ENCODE data around the gene FOXA2. TPM values are rescaled to one million over a fixed set of nuclear protein-coding genes. Genes with fewer than 3 reads are reported as not detected.

Gene FOXA2
- total and polyA plus RNA-seq, 2 experiments from 2014 or later = not detected

- Histone ChIP-seq H3F3A (ENCODE audit: insufficient read depth) (no peaks in the 10 kb centered on the region), H3K27ac (no peak overlapping the region), H3K4me1 (ENCODE audit: insufficient read depth) (no peaks in the 10 kb centered on the region), H3K4me3 (no peak overlapping the region), H3K36me3 (ENCODE audit: low read depth) (no peaks in the 10 kb centered on the region), H3K9me3 (ENCODE audit: low read depth) (no peaks in the 10 kb centered on the region), H3K9me2 (ENCODE audit: insufficient read depth) (no peaks in the 10 kb centered on the region), H2AFZ (no peak overlapping the region), H3K79me2 (ENCODE audit: insufficient read depth) (no peaks in the 10 kb centered on the region), H3K27me3 (replicated peaks; ENCODE audit: insufficient read depth) (no peaks in the 10 kb centered on the region), H3K4me2 (ENCODE audit: unreplicated experiment) (no peak overlapping the region), H3K9ac (no peak overlapping the region), H4K20me1 (ENCODE audit: insufficient read depth) (no peaks in the 10 kb centered on the region)
- in situ Hi-C loops (cut with MboI) = no loop called here
- no peak for DNase-seq
- TF ChIP-seq EZH2 (IDR thresholded peaks at IDR 0.05; ENCODE audit: insufficient read depth, poor library complexity, severe bottlenecking) (no peak), EZH2phosphoT487 (IDR thresholded peaks at IDR 0.05; ENCODE audit: insufficient read depth, low read depth) (no peak)
These were observed 39.3 kb downstream of the FOXA2 start for GRCh38 chr20:22545045-22545444.

- Histone ChIP-seq H3K9ac (no peak overlapping the region), H4K20me1 (ENCODE audit: insufficient read depth) (no peaks in the 10 kb centered on the region), H3K9me3 (ENCODE audit: low read depth) (no peaks in the 10 kb centered on the region), H3K4me2 (ENCODE audit: unreplicated experiment) (no peak overlapping the region), H3K27ac (no peak overlapping the region), H3K27me3 (replicated peaks; ENCODE audit: insufficient read depth) (no peaks in the 10 kb centered on the region), H3K9me2 (ENCODE audit: insufficient read depth) (no peaks in the 10 kb centered on the region), H3K4me1 (ENCODE audit: insufficient read depth) (no peaks in the 10 kb centered on the region), H3K36me3 (ENCODE audit: low read depth) (no peaks in the 10 kb centered on the region), H3K4me3 (no peak overlapping the region), H3K79me2 (ENCODE audit: insufficient read depth) (no peaks in the 10 kb centered on the region), H2AFZ (no peak overlapping the region), H3F3A (ENCODE audit: insufficient read depth) (no peaks in the 10 kb centered on the region)
- WGBS, 2 experiments (ENCODE audit: low coverage in 1 of 2, low lambda C conversion rate in 2 of 2, missing lambda C conversion rate in 2 of 2) = 0 to 5% methylated on average over 1 of the region's 1 CpG
- no peak for DNase-seq
- in situ Hi-C loops (cut with MboI) = no loop called here
- no peak for TF ChIP-seq EZH2 (IDR thresholded peaks at IDR 0.05; ENCODE audit: insufficient read depth, poor library complexity, severe bottlenecking)
- TF ChIP-seq EZH2phosphoT487 (IDR thresholded peaks at IDR 0.05; ENCODE audit: insufficient read depth, low read depth) = no peak
These were observed 39.9 kb downstream of the FOXA2 start for GRCh38 chr20:22544462-22544861.

GRCh38 chr20:22542427-22542826, 41.9 kb downstream of the FOXA2 start:
- WGBS, 2 experiments (ENCODE audit: low coverage in 1 of 2, low lambda C conversion rate in 2 of 2, missing lambda C conversion rate in 2 of 2) = 2 to 18% methylated on average over 1 of the region's 1 CpG
- H3K9me2 ChIP-seq (ENCODE audit: insufficient read depth) = no peaks in the 10 kb centered on the region
- no peaks in the 10 kb centered on the region for H3K9me3 ChIP-seq (ENCODE audit: low read depth)
- no peak overlapping the region for H3K27ac ChIP-seq
- H3K4me2 ChIP-seq (ENCODE audit: unreplicated experiment) = no peak overlapping the region
- H3K9ac ChIP-seq = no peak overlapping the region
- no peaks in the 10 kb centered on the region for H3F3A ChIP-seq (ENCODE audit: insufficient read depth)
- H3K4me3 ChIP-seq = no peak overlapping the region
- H3K27me3 ChIP-seq (replicated peaks; ENCODE audit: insufficient read depth) = no peaks in the 10 kb centered on the region
- no peaks in the 10 kb centered on the region for H4K20me1 ChIP-seq (ENCODE audit: insufficient read depth)
- no peak overlapping the region for H2AFZ ChIP-seq
- no peak for TF ChIP-seq EZH2phosphoT487 (IDR thresholded peaks at IDR 0.05; ENCODE audit: insufficient read depth, low read depth)
- TF ChIP-seq EZH2 (IDR thresholded peaks at IDR 0.05; ENCODE audit: insufficient read depth, poor library complexity, severe bottlenecking) = no peak
- H3K4me1 ChIP-seq (ENCODE audit: insufficient read depth) = no peaks in the 10 kb centered on the region
- DNase-seq = no peak
- in situ Hi-C loops (cut with MboI) = no loop called here
- no peaks in the 10 kb centered on the region for H3K36me3 ChIP-seq (ENCODE audit: low read depth)
- H3K79me2 ChIP-seq (ENCODE audit: insufficient read depth) = no peaks in the 10 kb centered on the region

- no peaks in the 10 kb centered on the region for H3K27me3 ChIP-seq (replicated peaks; ENCODE audit: insufficient read depth)
- no peaks in the 10 kb centered on the region for H3F3A ChIP-seq (ENCODE audit: insufficient read depth)
- WGBS, 2 experiments (ENCODE audit: low coverage in 1 of 2, low lambda C conversion rate in 2 of 2, missing lambda C conversion rate in 2 of 2) = 24 to 29% methylated on average over 10 of the region's 10 CpGs
- H3K9me3 ChIP-seq (ENCODE audit: low read depth) = no peaks in the 10 kb centered on the region
- TF ChIP-seq EZH2phosphoT487 (IDR thresholded peaks at IDR 0.05; ENCODE audit: insufficient read depth, low read depth) = no peak
- no peak for TF ChIP-seq EZH2 (IDR thresholded peaks at IDR 0.05; ENCODE audit: insufficient read depth, poor library complexity, severe bottlenecking)
- no peaks in the 10 kb centered on the region for H3K9me2 ChIP-seq (ENCODE audit: insufficient read depth)
- H3K4me3 ChIP-seq = no peak overlapping the region
- no peak overlapping the region for H3K9ac ChIP-seq
- H2AFZ ChIP-seq = no peak overlapping the region
- no peaks in the 10 kb centered on the region for H3K36me3 ChIP-seq (ENCODE audit: low read depth)
- no peak overlapping the region for H3K4me2 ChIP-seq (ENCODE audit: unreplicated experiment)
- in situ Hi-C loops (cut with MboI) = no loop called here
- H4K20me1 ChIP-seq (ENCODE audit: insufficient read depth) = no peaks in the 10 kb centered on the region
- DNase-seq = no peak
- H3K4me1 ChIP-seq (ENCODE audit: insufficient read depth) = no peaks in the 10 kb centered on the region
- H3K27ac ChIP-seq = no peak overlapping the region
- H3K79me2 ChIP-seq (ENCODE audit: insufficient read depth) = no peaks in the 10 kb centered on the region
These were observed 43.5 kb downstream of the FOXA2 start for GRCh38 chr20:22540832-22541231.
